ENCODE measurements around the gene UBE2R2.
"Not testable (repeated sequence)": the region's sequence is repeated elsewhere in the genome, so short reads cannot be mapped to it uniquely, and the experiment has no call there.

The UBE2R2 gene

GRCh38 chr9:33816327-33817252 lies at the start of gene UBE2R2:
Gene UBE2R2, plus strand, starts transcription at chr9:33817160. Its CDS starts 598 bp downstream, at chr9:33817758.
- no peak for TF ChIP-seq CTCF (IDR thresholded peaks at IDR 0.05; ENCODE audit: insufficient read depth, low read length, missing control alignments)
- no peak for DNase-seq (ENCODE audit: low read depth, low spot score)
- ChIA-PET CTCF (interaction anchor here (1.2 to 5.5 kb wide), 7 partner anchors 9 to 257 kb away, joined by 3 to 47 read pairs (median 29); no protein-coding TSS in a partner anchor), POLR2A (interaction anchor here (0.8 kb wide), 1 partner anchor 17 kb away, joined by 3 read pairs; no protein-coding TSS in a partner anchor)
- H3K4me3 ChIP-seq (ENCODE audit: low read depth, low read length): peak within 1 kb of the TSS; percentile 89

GRCh38 chr9:33770156-33770880 lies 46.6 kb upstream of the UBE2R2 start:
- CTCF ChIA-PET: interaction anchor here (4.5 kb wide), 1 partner anchor 8 kb away, joined by 20 read pairs; no protein-coding TSS in a partner anchor
- DNase-seq (ENCODE audit: low read depth, low spot score); H3K4me3 ChIP-seq (ENCODE audit: low read depth, low read length); POLR2A ChIA-PET: not testable (repeated sequence)

GRCh38 chr9:33773135-33773534 lies 43.8 kb upstream of the UBE2R2 start:
- DNase-seq (ENCODE audit: low read depth, low spot score); POLR2A ChIA-PET; CTCF ChIA-PET; H3K4me3 ChIP-seq (ENCODE audit: low read depth, low read length): not testable (repeated sequence)

- DNase-seq (ENCODE audit: low read depth, low spot score); CTCF ChIA-PET; H3K4me3 ChIP-seq (ENCODE audit: low read depth, low read length); POLR2A ChIA-PET: not testable (repeated sequence)
Measured at GRCh38 chr9:33774074-33774659, 42.8 kb upstream of the UBE2R2 start.

DNA sequence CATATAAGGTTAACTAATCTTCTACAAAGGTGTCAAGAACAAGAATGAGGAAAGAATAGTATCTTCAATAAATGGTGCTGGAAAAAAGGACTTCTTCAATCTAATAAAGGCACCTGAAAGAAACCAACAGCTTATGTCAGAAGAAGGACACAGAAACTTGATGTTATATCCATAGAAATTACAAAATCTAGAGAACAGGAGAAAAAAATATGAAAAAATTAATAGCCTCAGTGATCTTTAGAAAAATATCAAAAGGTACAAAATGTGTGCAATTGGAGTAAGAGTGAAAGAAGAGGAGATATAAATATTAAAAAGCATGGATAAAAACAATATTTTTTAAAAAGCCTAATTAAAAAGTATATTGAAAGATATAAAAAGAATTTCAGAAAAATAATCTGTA lies 40.4 kb upstream of the UBE2R2 start:
- POLR2A ChIA-PET: no interaction called here
- TF ChIP-seq CTCF (IDR thresholded peaks at IDR 0.05; ENCODE audit: insufficient read depth, low read length, missing control alignments): no peak
- no peak for DNase-seq (ENCODE audit: low read depth, low spot score)
- no peak overlapping the region for H3K4me3 ChIP-seq (ENCODE audit: low read depth, low read length)
- CTCF ChIA-PET: interaction anchor here (0.9 to 1.5 kb wide), 2 partner anchors 11 to 38 kb away, joined by 3 to 9 read pairs; no protein-coding TSS in a partner anchor

- DNase-seq (ENCODE audit: low read depth, low spot score): no peak
- ChIA-PET POLR2A (interaction anchor here (0.6 kb wide), 1 partner anchor 1134 kb away, joined by 4 read pairs; no protein-coding TSS in a partner anchor), CTCF (interaction anchor here (0.6 to 4.2 kb wide), 35 partner anchors 9 to 813 kb away, joined by 3 to 52 read pairs (median 5); partner anchors contain the start of gene PRSS3)
- H3K4me3 ChIP-seq (ENCODE audit: low read depth, low read length): no peak overlapping the region
- peak; percentile 71 for TF ChIP-seq CTCF (IDR thresholded peaks at IDR 0.05; ENCODE audit: insufficient read depth, low read length, missing control alignments)
Measured at GRCh38 chr9:33778700-33779351, 38.1 kb upstream of the UBE2R2 start.

DNA sequence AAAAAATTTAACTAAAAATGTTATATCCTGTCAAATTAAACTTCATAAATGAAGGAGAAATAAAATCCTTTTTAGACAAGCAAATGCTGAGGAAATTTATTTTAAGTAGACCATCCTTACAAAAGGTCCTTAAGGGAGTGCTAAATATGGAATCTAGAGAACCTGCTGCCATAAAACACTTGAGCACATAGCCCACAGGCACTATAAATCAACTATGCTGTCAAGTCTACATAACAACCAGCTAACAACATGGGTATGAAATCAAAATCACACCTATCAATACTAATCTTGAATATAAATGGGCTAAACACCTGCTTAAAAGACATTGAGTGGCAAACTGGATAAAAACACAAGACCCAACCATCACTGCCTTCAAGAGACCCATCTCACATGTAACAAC lies 36.7 kb upstream of the UBE2R2 start:
- TF ChIP-seq CTCF (IDR thresholded peaks at IDR 0.05; ENCODE audit: insufficient read depth, low read length, missing control alignments): no peak
- DNase-seq (ENCODE audit: low read depth, low spot score): no peak
- POLR2A ChIA-PET: no interaction called here
- H3K4me3 ChIP-seq (ENCODE audit: low read depth, low read length): no peak overlapping the region
- CTCF ChIA-PET: interaction anchor here (2.0 to 4.2 kb wide), 5 partner anchors 29 to 157 kb away, joined by 5 to 52 read pairs (median 15); no protein-coding TSS in a partner anchor
